ENCODE results near the gene RASL12.
"Not testable (repeated sequence)": the region's sequence is repeated elsewhere in the genome, so short reads cannot be mapped to it uniquely, and the experiment has no call there.

RASL12 gene

GRCh38 chr15:65020419-65020818 is 47.4 kb downstream of the RASL12 start:
- no peak for DNase-seq

- DNase-seq = not testable (repeated sequence)
Observed at GRCh38 chr15:65011198-65011597, 56.6 kb downstream of the RASL12 start.

- DNase-seq = peak; percentile 37
Observed at GRCh38 chr15:65008983-65009382, 58.8 kb downstream of the RASL12 start.

GRCh38 chr15:65006876-65007275 is 60.9 kb downstream of the RASL12 start:
- DNase-seq = no peak

- DNase-seq = no peak
Observed at GRCh38 chr15:65004993-65005392, 62.8 kb downstream of the RASL12 start.

Data from RPMI8226 (cell line).